H1 (cell line): ENCODE results near the gene MAPK8IP2. TPM values are rescaled to one million over a fixed set of nuclear protein-coding genes. Genes with fewer than 3 reads are reported as not detected.

Experiments
- CTCF ChIA-PET: fragments of 300-600 bp; sonication (Branson Sonifier 250); formaldehyde crosslinking; loops from one replicate; lab custom pipeline; 2021; ENCODE audit not compliant: partially characterized antibody; lab: Charles Lee
- POLR2A ChIA-PET: fragments of 300-600 bp; sonication (Branson Sonifier 250); formaldehyde crosslinking; loops from one replicate; lab custom pipeline; 2021; ENCODE audit warnings: inconsistent platforms; ENCODE audit not compliant: partially characterized antibody; lab: Charles Lee
- DNase-seq, 2 experiments: peaks; one replicate each; pipeline versions ENCODE4 v3.0.0 to v3.0.0-alpha.2; 2010 to 2022; ENCODE audit warnings: low spot score in 2 of 2, low read depth in 1 of 2, mixed read lengths in 1 of 2
- FAIRE-seq: peaks from 2 replicates; lab custom pipeline; 2011; peaks lifted over from hg19 to GRCh38; lab: Jason Lieb, UNC
- H2AFZ ChIP-seq: 2 replicates; pipeline ENCODE4 v1.8.1; 2012; ENCODE audit warnings: low read length, inconsistent platforms
- H2AK5ac ChIP-seq: 2 replicates; pipeline ENCODE4 v1.6.1; 2013; ENCODE audit warnings: low read depth, low read length
- H2BK120ac ChIP-seq: replicated peaks from 2 replicates; pipeline ENCODE3; 2013; ENCODE audit warnings: low read depth, low read length, inconsistent platforms
- H2BK12ac ChIP-seq: 2 replicates; pipeline ENCODE4 v1.6.1; 2013; ENCODE audit warnings: low read depth, low read length
- H2BK15ac ChIP-seq: 2 replicates; pipeline ENCODE4 v1.6.1; 2013; ENCODE audit warnings: low read length
- H2BK20ac ChIP-seq: 2 replicates; pipeline ENCODE4 v1.6.1; 2013; ENCODE audit warnings: low read length
- H2BK5ac ChIP-seq: 2 replicates; pipeline ENCODE4 v1.6.1; 2013; ENCODE audit warnings: low read depth, low read length
- H3K14ac ChIP-seq: 2 replicates; pipeline ENCODE4 v1.6.1; 2013; ENCODE audit warnings: inconsistent platforms; ENCODE audit not compliant: insufficient read length
- H3K18ac ChIP-seq: 2 replicates; pipeline ENCODE4 v1.6.1; 2013; ENCODE audit warnings: low read length; ENCODE audit errors: extremely low read depth
- H3K23ac ChIP-seq: 2 replicates; pipeline ENCODE4 v1.6.1; 2013; ENCODE audit warnings: inconsistent platforms; ENCODE audit not compliant: insufficient read length
- H3K23me2 ChIP-seq: 2 replicates; pipeline ENCODE4 v1.6.1; 2013; ENCODE audit warnings: low read depth, low read length
- H3K27ac ChIP-seq: 2 replicates; pipeline ENCODE4 v1.6.1; 2011; ENCODE audit warnings: low read depth, low read length, inconsistent platforms
- H3K27me3 ChIP-seq, 4 experiments: replicated peaks in 1 of 4; 1 replicate in 1 of 4; 2 replicates in 3 of 4; pipeline versions ENCODE4 v1.6.1 to v1.8.1; 2011 to 2013; ENCODE audit warnings: low read length in 3 of 4, mild to moderate bottlenecking in 3 of 4, inconsistent platforms in 2 of 4, mixed read lengths in 2 of 4, moderate library complexity in 1 of 4; ENCODE audit not compliant: control insufficient read depth in 3 of 4, insufficient read depth in 3 of 4; ENCODE audit errors: extremely low read depth in 1 of 4
- H3K36me3 ChIP-seq, 4 experiments: 2 replicates each; pipeline versions ENCODE4 v1.6.1 to v1.8.1; 2011 to 2013; ENCODE audit warnings: mild to moderate bottlenecking in 4 of 4, low read length in 3 of 4, moderate library complexity in 2 of 4, control low read depth in 1 of 4, inconsistent platforms in 1 of 4; ENCODE audit not compliant: insufficient read depth in 4 of 4, control insufficient read depth in 2 of 4
- H3K4ac ChIP-seq: replicated peaks from 2 replicates; pipeline ENCODE3; 2013; ENCODE audit warnings: low read length, low read depth, mixed read lengths, inconsistent platforms; ENCODE audit not compliant: insufficient read length
- H3K4me1 ChIP-seq, 4 experiments: replicated peaks in 1 of 4; 1 replicate in 1 of 4; 2 replicates in 3 of 4; pipeline versions ENCODE4 v1.6.1 to v1.8.1; 2011 to 2013; ENCODE audit warnings: low read length in 3 of 4, inconsistent platforms in 2 of 4, mixed read lengths in 1 of 4; ENCODE audit not compliant: insufficient read depth in 4 of 4, control insufficient read depth in 3 of 4
- H3K4me2 ChIP-seq, 2 experiments: 2 replicates each; pipeline versions ENCODE4 v1.6.1 to v1.8.1; 2011 to 2013; ENCODE audit warnings: low read depth in 2 of 2, low read length in 2 of 2, control low read depth in 1 of 2, inconsistent platforms in 1 of 2, mild to moderate bottlenecking in 1 of 2; ENCODE audit not compliant: insufficient read depth in 1 of 2
- H3K4me3 ChIP-seq, 4 experiments: fragments of 200-600, 300-600 bp in 1 of 4; sonication (generic), shearing (Covaris generic), sonication (Bioruptor Twin) in 1 of 4; 2 replicates each; pipeline versions ENCODE4 v1.5.1 to v1.8.1; 2011 to 2016; ENCODE audit warnings: low read length in 4 of 4, low read depth in 3 of 4, control low read depth in 2 of 4, inconsistent platforms in 2 of 4, mild to moderate bottlenecking in 2 of 4, mixed read lengths in 1 of 4, moderate library complexity in 1 of 4; ENCODE audit not compliant: insufficient read depth in 2 of 4; ENCODE audit errors: extremely low read depth in 1 of 4
- H3K56ac ChIP-seq: replicated peaks from 2 replicates; pipeline ENCODE3; 2013; ENCODE audit warnings: low read depth, mild to moderate bottlenecking, mixed read lengths, low read length, inconsistent platforms; ENCODE audit not compliant: insufficient read length
- H3K79me1 ChIP-seq: 2 replicates; pipeline ENCODE4 v1.6.1; 2013; ENCODE audit warnings: low read depth, low read length, control low read depth
- H3K79me2 ChIP-seq, 2 experiments: 2 replicates each; pipeline versions ENCODE4 v1.6.1 to v1.8.1; 2012 to 2013; ENCODE audit warnings: low read length in 2 of 2, mild to moderate bottlenecking in 2 of 2, inconsistent platforms in 1 of 2; ENCODE audit not compliant: insufficient read depth in 2 of 2, control insufficient read depth in 1 of 2
- H3K9ac ChIP-seq, 4 experiments: replicated peaks in 1 of 4; 1 replicate in 1 of 4; 2 replicates in 3 of 4; pipeline versions ENCODE4 v1.6.1 to v1.8.1; 2011 to 2013; ENCODE audit warnings: low read depth in 3 of 4, low read length in 3 of 4, control low read depth in 2 of 4, mild to moderate bottlenecking in 2 of 4, moderate library complexity in 2 of 4, inconsistent platforms in 1 of 4; ENCODE audit errors: extremely low read depth in 1 of 4
- H3K9me3 ChIP-seq, 2 experiments: 2 replicates each; pipeline versions ENCODE4 v1.6.1 to v1.8.1; 2012 to 2013; ENCODE audit warnings: mild to moderate bottlenecking in 2 of 2, moderate library complexity in 2 of 2, control low read depth in 1 of 2, inconsistent platforms in 1 of 2, low read depth in 1 of 2, low read length in 1 of 2, mixed read lengths in 1 of 2; ENCODE audit not compliant: insufficient read depth in 2 of 2
- H4K20me1 ChIP-seq, 2 experiments: replicated peaks in 1 of 2; 2 replicates each; pipeline versions ENCODE3 to v1.8.1; 2011 to 2013; ENCODE audit warnings: inconsistent platforms in 2 of 2, low read length in 2 of 2, mild to moderate bottlenecking in 1 of 2; ENCODE audit not compliant: insufficient read depth in 2 of 2, control insufficient read depth in 1 of 2
- H4K5ac ChIP-seq: 2 replicates; pipeline ENCODE4 v1.6.1; 2013; ENCODE audit warnings: low read length, low read depth, mixed read lengths, inconsistent platforms; ENCODE audit not compliant: insufficient read length
- H4K8ac ChIP-seq: 2 replicates; pipeline ENCODE4 v1.8.0; 2013; ENCODE audit warnings: mild to moderate bottlenecking, moderate library complexity, low read length, inconsistent platforms; ENCODE audit not compliant: insufficient read depth; ENCODE audit errors: extremely low read depth
- H4K91ac ChIP-seq: replicated peaks from 2 replicates; pipeline ENCODE3; 2013; ENCODE audit warnings: low read length, mixed read lengths, inconsistent platforms; ENCODE audit not compliant: insufficient read length
- GTF2F1 ChIP-seq: IDR thresholded peaks from 2 replicates; pipeline ENCODE4 v1.6.1; 2012; ENCODE audit warnings: low read depth, low read length, improper control_type of control experiment, borderline replicate concordance
- NRF1 ChIP-seq: IDR thresholded peaks from 2 replicates; pipeline ENCODE4 v1.6.1; 2011; ENCODE audit warnings: mild to moderate bottlenecking, low read depth, low read length, improper control_type of control experiment
- POU5F1 ChIP-seq: IDR thresholded peaks from 2 replicates; pipeline ENCODE4 v1.6.1; 2011; ENCODE audit warnings: low read depth, mild to moderate bottlenecking, low read length, moderate library complexity
- WGBS, 2 experiments: shearing (Covaris generic) in 1 of 2; methylation state at CpG; one replicate each; pipeline versions ENCODE4 v1.1.6 to v1.1.7; 2013 to 2015; ENCODE audit warnings: low lambda C conversion rate in 2 of 2, mixed read lengths in 2 of 2, inconsistent platforms in 1 of 2, low coverage in 1 of 2, missing lambda C conversion rate in 1 of 2; ENCODE audit not compliant: insufficient replicate concordance in 2 of 2, insufficient coverage in 1 of 2, insufficient read length in 1 of 2; ENCODE audit errors: extremely low coverage in 1 of 2, missing lambda C conversion rate in 1 of 2; 5-methylcytosine and 5-hydroxymethylcytosine counted together
- long read RNA-seq, 2 experiments: library from RNA in 1 of 2; library from capped mRNA in 1 of 2; stranded (forward); transcript quantifications; one replicate each; pipeline ENCODE4 v2.0.0, GENCODE V29; 2021; ENCODE audit warnings: inconsistent platforms in 1 of 2
- polyA minus RNA-seq, 3 experiments: library from RNA; depleted of rRNA, polyadenylated mRNA; stranded (reverse); fragments of >200 nt; gene quantifications; 1 replicate in 2 of 3; 2 replicates in 1 of 3; pipeline ENCODE4 v1.2.3, GENCODE V29; 2011
- polyA plus RNA-seq, 7 experiments: library from polyadenylated mRNA; depleted of rRNA in 3 of 7; stranded (reverse) in 5 of 7; unstranded in 2 of 7; fragments of >200 nt in 5 of 7; fragments of 200-250 nt in 2 of 7; gene quantifications; 1 replicate in 5 of 7; 2 replicates in 1 of 7; 4 replicates in 1 of 7; pipeline versions ENCODE4 v1.2.1 to v1.2.3, GENCODE V29; 2011 to 2013; ENCODE audit warnings: missing spikeins in 2 of 7, mixed read lengths in 2 of 7
- total RNA-seq: library from RNA; stranded (reverse); fragmentation: NEBNext Ultra II Directional; extraction: Animal tissue kit (Norgen Biotek cat#: 25700); gene quantifications from 2 replicates; pipeline ENCODE4 v1.2.1, GENCODE V29; 2021

MAPK8IP2 gene
- total RNA-seq (5.5 and 6.7 TPM in 2 replicates), polyA plus RNA-seq (2011; rRNA removed) (1.5 and 1.7 TPM in 2 replicates), polyA minus RNA-seq (2011; rRNA and poly(A)+ RNA removed) (0.44 and 0.83 TPM in 2 replicates)
- polyA plus RNA-seq (2011; cell fraction: cytosol; rRNA removed): 1.2 TPM
- polyA plus RNA-seq (2011; cell fraction: nucleus; rRNA removed): 2.4 TPM
- 1.9 to 2.6 TPM (median 2.4 TPM) in 4 replicates for polyA plus RNA-seq (2012, experiment 1 of 2)
- 2.3 TPM for polyA plus RNA-seq (2012, experiment 2 of 2)
- polyA plus RNA-seq (2013, experiment 1 of 2): 2.5 TPM
- 2.9 TPM for polyA plus RNA-seq (2013, experiment 2 of 2)
- 1.4 TPM for polyA minus RNA-seq (2011; cell fraction: cytosol; rRNA and poly(A)+ RNA removed)
- polyA minus RNA-seq (2011; cell fraction: nucleus; rRNA and poly(A)+ RNA removed): 1.00 TPM
- long read RNA-seq, experiment 1, partial matches to known transcripts: 7 of 9 reads
- long read RNA-seq, experiment 1, other reads (novel, unspliced or antisense): 2 of 9 reads
- long read RNA-seq, experiment 2: 0 reads

GRCh38 chr22:50600538-50600937 is at the start of gene MAPK8IP2:
Gene MAPK8IP2 (plus strand): TSS chr22:50600793. CDS start chr22:50600819, 26 bp downstream.
- CTCF ChIA-PET: no interaction called here
- POLR2A ChIA-PET: interaction anchor here (0.9 kb wide), 1 partner anchor 10 kb away, joined by 4 read pairs; no protein-coding TSS in a partner anchor
- Histone ChIP-seq H3K56ac (no peak within 1 kb of the TSS), H3K18ac (no peak within 1 kb of the TSS; the same call in 1 of the 2 replicates), H2BK15ac (no peak within 1 kb of the TSS), H4K8ac (peak within 1 kb of the TSS; percentile 57; the same call in 1 of the 2 replicates), H4K20me1 (peaks cover 9 to 11% of the 10 kb centered on the region in 2 experiments), H2AK5ac (no peak within 1 kb of the TSS), H3K23ac (no peak within 1 kb of the TSS), H3K4me2 (peak within 1 kb of the TSS; percentile 53 to 71), H3K9ac (no peak within 1 kb of the TSS), H2BK120ac (no peak within 1 kb of the TSS), H3K9me3 (no peaks in the 10 kb centered on the region), H3K27me3 (peaks cover 54 to 80% (median 59%) of the 10 kb centered on the region in 4 experiments; a peak in 6 of 7 replicates), H4K5ac (no peak within 1 kb of the TSS), H3K79me1 (no peaks in the 10 kb centered on the region), H3K36me3 (peaks cover 0 to 3% (median 0%) of the 10 kb centered on the region in 4 experiments; a peak in 1 of 8 replicates), H3K4me1 (peaks cover 0 to 16% (median 4%) of the 10 kb centered on the region in 4 experiments; a peak in 5 of 7 replicates), H3K23me2 (peaks cover 2% of the 10 kb centered on the region; the same call in 1 of the 2 replicates), H4K91ac (no peak within 1 kb of the TSS), H3K79me2 (no peaks in the 10 kb centered on the region), H3K4ac (no peak within 1 kb of the TSS), H3K4me3 (peak within 1 kb of the TSS; percentile 21 to 57 (median 26); a peak in 6 of 8 replicates), H2BK12ac (no peak within 1 kb of the TSS), H3K14ac (no peak within 1 kb of the TSS), H2AFZ (no peak within 1 kb of the TSS), H3K27ac (no peak within 1 kb of the TSS), H2BK5ac (no peak within 1 kb of the TSS), H2BK20ac (no peak within 1 kb of the TSS)
- peak in 1 of 2 experiments; percentile 49 for DNase-seq
- FAIRE-seq: no peak
- no CpG with 5 or more reads among the region's 61 CpGs for WGBS, 2 experiments
- TF ChIP-seq GTF2F1 (no peak), POU5F1 (no peak), NRF1 (no peak)
